Measurements from ENCODE around the gene NECAB3.

NECAB3 gene

GRCh38 chr20:33664762-33665144, 9.5 kb downstream of the NECAB3 start:
- no peak for DNase-seq (ENCODE audit: low read depth in 2 of 2)

DNA sequence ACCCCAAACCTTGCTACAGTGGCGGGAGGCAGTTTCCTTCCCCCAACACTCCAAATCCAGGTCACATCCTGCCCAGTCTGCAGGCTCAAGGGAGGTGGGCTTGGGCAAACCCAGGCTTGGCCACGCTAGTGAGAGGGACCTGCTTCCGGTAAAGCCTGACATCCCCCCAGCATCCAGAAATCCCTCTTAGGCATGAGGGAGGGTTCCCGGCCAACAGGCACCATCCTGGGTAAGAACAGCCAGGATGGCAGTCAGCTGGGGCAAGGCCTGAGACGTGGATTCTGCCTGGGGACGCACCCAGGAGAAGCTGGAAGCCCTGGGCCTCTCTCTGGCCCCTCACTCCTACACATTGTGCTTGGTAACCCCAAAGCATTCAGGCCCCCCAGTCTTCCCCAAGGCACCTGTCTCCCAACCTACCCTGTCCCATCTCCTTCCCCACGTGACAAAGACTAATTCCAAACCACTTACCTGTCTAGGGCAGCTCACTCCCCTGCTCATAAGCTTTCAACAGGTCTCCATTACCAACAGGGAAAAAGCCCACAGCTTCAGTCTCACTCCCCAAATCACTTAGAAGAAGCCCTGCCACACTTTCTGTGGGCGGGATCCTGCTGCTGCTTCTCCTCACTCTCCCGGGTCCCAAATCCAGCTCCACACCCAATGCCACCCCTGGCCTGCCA, 10.0 kb downstream of the NECAB3 start:
- no peak for DNase-seq (ENCODE audit: low read depth in 2 of 2)

DNA sequence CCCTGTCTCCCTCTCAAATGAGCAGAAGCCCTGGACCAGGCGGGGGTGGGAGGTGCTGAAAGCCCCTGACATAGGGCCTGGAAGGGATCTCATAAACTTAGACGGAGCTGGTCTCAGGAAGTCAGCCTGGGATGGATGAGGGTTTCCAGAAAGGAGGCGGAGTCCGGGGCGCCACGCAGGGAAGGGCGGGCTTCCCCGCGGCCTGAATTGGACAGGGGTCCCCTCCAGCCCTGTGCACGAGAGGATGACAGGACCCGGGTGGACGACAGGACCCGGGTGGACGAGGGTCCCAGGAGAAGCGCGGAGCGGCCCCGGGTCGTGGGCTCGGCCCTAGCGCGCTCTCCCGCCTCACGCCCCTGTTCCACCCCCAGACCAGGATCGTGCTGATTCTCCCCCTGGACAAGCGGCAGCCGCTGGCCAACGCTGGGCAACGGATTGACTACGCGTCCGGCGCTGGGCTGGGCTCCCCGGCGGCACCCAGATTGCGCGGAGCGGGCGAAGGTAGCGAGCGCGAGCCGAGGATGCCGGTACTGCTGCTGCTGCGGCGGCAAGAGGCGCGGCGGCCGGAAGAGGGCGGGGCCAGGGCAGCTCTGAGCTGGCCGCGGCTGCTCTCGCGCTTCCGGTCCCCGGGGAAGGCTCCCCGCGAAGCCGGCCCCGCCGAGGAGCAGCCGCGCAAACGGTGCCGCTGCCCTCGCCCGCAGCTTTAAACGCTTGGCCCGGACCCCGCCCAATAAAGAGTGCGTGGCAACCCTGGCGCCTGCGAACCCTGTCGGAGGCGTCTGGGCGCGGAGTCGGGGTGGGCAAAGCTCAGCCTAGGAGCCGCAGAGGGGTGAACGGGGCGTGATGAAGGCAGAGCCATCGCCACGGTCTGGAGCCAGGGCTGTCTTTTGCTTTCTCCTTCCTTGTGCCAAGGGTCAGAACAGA, 10.8 kb downstream of the NECAB3 start:
- DNase-seq (ENCODE audit: low read depth in 2 of 2) = peak; percentile 65

DNA sequence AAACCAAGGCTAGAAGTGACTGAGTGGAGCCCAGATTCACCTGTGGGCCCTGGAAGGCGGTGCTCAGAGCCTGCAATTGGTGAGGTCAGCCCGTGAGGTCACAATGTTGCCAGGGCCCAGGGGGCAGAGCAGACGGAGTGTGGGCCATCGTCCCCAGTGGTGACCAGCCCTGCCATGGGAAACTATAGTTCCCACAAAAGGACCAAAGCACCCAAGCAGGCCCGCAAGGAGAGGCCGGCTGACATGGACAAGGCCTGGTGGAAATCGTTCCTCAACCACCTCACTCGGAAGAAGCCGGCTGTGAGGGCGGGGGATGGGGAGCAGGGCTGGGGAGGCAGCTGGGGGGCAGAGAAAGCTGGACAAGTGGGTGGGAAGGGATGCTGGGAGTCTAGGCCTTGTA, 12.1 kb downstream of the NECAB3 start, which contains the start of gene C20orf144:
Gene C20orf144, plus strand, starts transcription at position 156 of the 400 bp plus-strand sequence. Its CDS starts 19 bp downstream, at position 175.
- DNase-seq (ENCODE audit: low read depth in 2 of 2) = no peak

DNA sequence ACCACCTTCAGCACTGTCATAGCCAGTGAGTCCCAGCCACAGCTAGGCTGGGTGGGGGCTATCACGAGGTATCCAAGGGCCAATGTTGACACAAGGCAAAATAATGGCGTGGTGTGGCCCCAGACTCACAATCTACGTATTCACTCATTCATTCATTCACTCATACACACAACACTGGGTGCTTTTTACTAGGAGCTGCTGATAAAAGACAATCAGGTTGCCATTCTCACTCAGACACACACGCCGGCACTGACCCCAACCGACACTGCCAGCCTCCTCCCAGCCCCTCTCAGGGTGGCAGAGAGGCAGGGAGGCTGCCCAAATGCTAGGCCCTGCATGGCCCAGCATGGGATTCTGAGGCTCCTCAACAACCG, 13.6 kb downstream of the NECAB3 start:
- no peak for DNase-seq (ENCODE audit: low read depth in 2 of 2)

- DNase-seq (ENCODE audit: low read depth in 2 of 2) = no peak
Measured at GRCh38 chr20:33660035-33660684, 14.1 kb downstream of the NECAB3 start.

GRCh38 chr20:33659341-33660034, 14.7 kb downstream of the NECAB3 start:
- DNase-seq (ENCODE audit: low read depth in 2 of 2) = no peak

DNA sequence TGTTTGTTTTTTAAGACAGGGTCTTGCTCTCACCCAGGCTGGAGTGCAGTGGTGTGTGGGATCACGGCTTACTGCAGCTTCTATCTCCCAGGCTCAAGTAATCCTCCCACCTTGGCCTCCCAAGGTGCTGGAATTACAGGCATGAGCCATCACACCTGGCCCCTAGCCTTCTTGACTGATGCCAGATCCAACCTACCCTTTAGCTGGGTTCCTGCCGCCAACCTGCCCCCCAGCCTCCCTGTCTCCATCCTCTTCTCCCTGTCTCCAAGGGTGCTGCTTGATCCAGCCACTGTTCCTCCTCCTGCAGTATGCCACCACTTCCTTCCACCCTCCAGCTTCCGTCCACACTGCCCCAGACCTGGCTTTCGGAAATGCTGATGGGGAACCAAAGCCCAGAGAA, 15.3 kb downstream of the NECAB3 start:
- DNase-seq (ENCODE audit: low read depth in 2 of 2) = no peak

- no peak for DNase-seq (ENCODE audit: low read depth in 2 of 2)
Measured at GRCh38 chr20:33658510-33658909, 15.7 kb downstream of the NECAB3 start.

GRCh38 chr20:33657704-33658095, 16.5 kb downstream of the NECAB3 start:
- DNase-seq (ENCODE audit: low read depth in 2 of 2) = no peak

GRCh38 chr20:33656783-33657703, 17.2 kb downstream of the NECAB3 start:
- no peak for DNase-seq (ENCODE audit: low read depth in 2 of 2)

DNA sequence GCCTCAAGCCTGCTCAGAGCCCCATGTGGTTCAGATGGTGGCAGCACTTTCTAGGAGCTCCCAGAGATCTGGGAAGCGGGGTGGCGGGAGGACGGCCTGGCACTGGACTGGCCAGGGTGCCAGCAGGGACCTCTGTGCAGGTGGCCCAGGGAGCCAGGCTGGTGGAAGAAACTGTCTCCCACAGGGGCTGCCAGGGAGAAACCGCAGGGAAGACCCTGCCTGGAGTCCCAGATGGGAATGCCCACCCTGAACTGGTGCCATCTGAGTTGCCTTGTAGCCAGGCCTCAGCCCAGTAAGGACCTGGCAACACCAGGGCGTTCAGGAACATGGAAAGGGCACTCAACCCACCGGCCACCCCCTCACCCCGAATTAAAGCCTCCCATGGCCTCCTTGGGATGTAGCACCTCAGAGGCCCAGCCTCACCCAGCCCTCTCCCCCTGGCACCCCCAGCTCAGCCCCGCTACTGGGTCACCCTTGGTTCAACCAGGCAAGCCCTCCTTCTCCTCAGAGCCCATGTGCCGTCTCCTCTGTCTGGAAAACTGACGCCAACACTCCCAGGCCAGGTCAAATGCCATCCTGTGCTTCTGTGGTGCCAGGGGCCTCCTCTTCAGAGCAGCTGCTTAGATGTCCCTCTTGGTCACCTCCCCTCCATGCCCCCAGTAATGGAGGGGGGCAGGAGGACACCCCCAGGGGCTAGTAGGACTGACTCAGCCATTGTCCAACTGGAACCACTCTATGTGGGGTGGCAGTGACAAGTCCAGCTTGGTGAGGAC, 18.0 kb downstream of the NECAB3 start:
- DNase-seq (ENCODE audit: low read depth in 2 of 2) = no peak

- DNase-seq (ENCODE audit: low read depth in 2 of 2) = no peak
Measured at GRCh38 chr20:33655164-33655563, 19.1 kb downstream of the NECAB3 start.

GRCh38 chr20:33654680-33655161, 19.5 kb downstream of the NECAB3 start:
- no peak for DNase-seq (ENCODE audit: low read depth in 2 of 2)

- DNase-seq (ENCODE audit: low read depth in 2 of 2) = no peak
Measured at GRCh38 chr20:33653900-33654596, 20.2 kb downstream of the NECAB3 start.

GRCh38 chr20:33653218-33653899, 20.9 kb downstream of the NECAB3 start:
- peak in 1 of 2 donors; percentile 27 for DNase-seq (ENCODE audit: low read depth in 2 of 2)

DNA sequence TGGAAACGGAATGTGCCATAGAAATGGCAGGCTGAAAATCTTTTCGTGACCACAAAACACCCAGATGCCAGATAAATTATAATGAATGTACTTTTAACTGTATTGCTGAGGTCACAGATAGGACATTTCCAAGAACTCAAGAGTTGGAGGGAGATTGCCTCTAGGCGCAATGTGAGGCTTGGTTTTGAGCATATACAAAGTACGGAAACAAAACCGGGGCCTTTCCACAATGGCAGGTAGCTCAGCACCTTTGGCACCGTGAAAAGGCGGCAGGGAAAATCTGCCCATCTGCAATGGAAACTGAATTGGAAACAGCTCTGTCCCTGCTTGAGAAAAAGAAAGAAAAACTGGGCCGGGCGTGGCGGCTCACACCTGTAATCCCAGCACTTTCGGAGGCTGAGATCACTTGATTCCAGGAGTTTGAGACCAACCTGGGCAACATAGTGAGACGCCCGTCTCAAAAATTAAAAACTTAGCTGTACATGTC, 22.6 kb downstream of the NECAB3 start:
- no peak for DNase-seq (ENCODE audit: low read depth in 2 of 2)

DNA sequence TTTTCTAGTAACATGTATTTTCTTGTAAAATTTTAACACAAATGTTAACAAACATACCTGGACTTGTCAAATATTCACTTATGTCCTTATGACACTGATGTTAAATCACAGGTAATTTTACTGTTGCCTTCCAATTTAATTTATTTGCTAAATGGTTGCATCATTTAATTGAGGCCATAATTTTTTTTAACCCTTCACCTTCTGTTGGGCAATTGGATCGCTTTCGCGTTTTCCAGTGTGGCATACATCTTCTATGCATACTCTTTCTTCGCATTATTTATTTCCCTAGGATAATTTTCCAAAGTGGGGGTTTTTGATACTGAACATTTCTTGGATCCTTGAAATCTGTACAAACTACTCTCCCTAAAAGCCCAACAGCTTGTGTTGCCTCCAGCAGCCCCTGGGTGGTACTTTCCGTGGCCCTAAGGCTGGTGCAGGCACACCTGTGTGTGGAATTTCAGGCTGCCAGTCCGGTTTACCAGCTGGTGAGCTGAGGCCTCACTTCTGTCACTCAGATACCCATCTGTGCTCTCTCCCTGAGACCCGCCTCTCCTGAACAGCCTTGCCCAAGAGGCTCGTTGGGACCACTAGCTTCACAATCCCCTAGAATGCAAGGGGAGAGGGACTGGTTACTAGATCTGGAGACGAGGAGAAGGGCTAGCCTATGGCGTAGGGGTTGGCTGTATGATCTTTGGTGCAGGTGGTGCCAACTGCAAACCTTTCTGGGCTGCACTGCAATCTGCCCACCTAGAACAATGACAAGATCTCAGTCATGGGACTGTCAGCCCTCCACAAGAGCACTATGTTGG, 23.3 kb downstream of the NECAB3 start:
- no peak for DNase-seq (ENCODE audit: low read depth in 2 of 2)
